A673 (cell line): ENCODE results near the gene CCDC57. TPM values are rescaled to one million over a fixed set of nuclear protein-coding genes. Genes with fewer than 3 reads are reported as not detected.
"Not testable (repeated sequence)": the region's sequence is repeated elsewhere in the genome, so short reads cannot be mapped to it uniquely, and the experiment has no call there.

Experiments
- BruUV-seq: library from RNA; stranded (reverse); fragments of 400-500 nt; replicated peaks from 2 replicates; lab custom pipeline; 2021; lab: Mats Ljungman, UMichigan
- CTCF ChIA-PET: fragments of 300-600 bp; sonication (Branson Sonifier 250); formaldehyde crosslinking; loops from one replicate; lab custom pipeline; 2022; ENCODE audit warnings: antibody characterized with exemption; lab: Charles Lee
- POLR2A ChIA-PET: fragments of 300-600 bp; sonication (Branson Sonifier 250); formaldehyde crosslinking; loops from one replicate; lab custom pipeline; 2022; ENCODE audit warnings: antibody characterized with exemption; ENCODE audit not compliant: low non-redundant PET; lab: Charles Lee
- DNase-seq: peaks from one replicate; pipeline ENCODE4 v3.0.0-alpha.2; 2015; ENCODE audit warnings: low spot score
- H3K27ac ChIP-seq: fragments of 200-600 bp; sonication (generic); 2 replicates; pipeline ENCODE4 v1.5.1; 2016; ENCODE audit warnings: mixed run types, low read depth, mild to moderate bottlenecking, mixed read lengths, antibody characterized with exemption, low read length; ENCODE audit not compliant: poor library complexity, severe bottlenecking
- H3K27me3 ChIP-seq: fragments of 200-600 bp; sonication (generic); replicated peaks from 2 replicates; pipeline ENCODE4 v1.6.1; 2017; ENCODE audit warnings: mixed run types, low read depth, mild to moderate bottlenecking, mixed read lengths, antibody characterized with exemption, low read length; ENCODE audit not compliant: insufficient read depth, poor library complexity
- H3K36me3 ChIP-seq: fragments of 200-600 bp; sonication (generic); 2 replicates; pipeline ENCODE4 v1.6.1; 2016; ENCODE audit warnings: mixed run types, mild to moderate bottlenecking, mixed read lengths, antibody characterized with exemption, low read length; ENCODE audit not compliant: insufficient read depth, poor library complexity, severe bottlenecking
- H3K4me1 ChIP-seq: fragments of 200-600 bp; sonication (generic); 2 replicates; pipeline ENCODE4 v1.6.1; 2017; ENCODE audit warnings: mixed run types, mild to moderate bottlenecking, mixed read lengths, antibody characterized with exemption, low read length; ENCODE audit not compliant: insufficient read depth, poor library complexity, severe bottlenecking
- H3K4me3 ChIP-seq: fragments of 200-600 bp; sonication (generic); 2 replicates; pipeline ENCODE4 v1.5.1; 2016; ENCODE audit warnings: low read depth, mixed run types, mild to moderate bottlenecking, mixed read lengths, low read length; ENCODE audit not compliant: poor library complexity, severe bottlenecking
- H3K9me3 ChIP-seq: fragments of 200-600 bp; sonication (generic); 2 replicates; pipeline ENCODE4 v1.6.1; 2016; ENCODE audit warnings: mixed run types, low read depth, mild to moderate bottlenecking, mixed read lengths, antibody characterized with exemption, low read length; ENCODE audit not compliant: poor library complexity, severe bottlenecking
- EZH2 ChIP-seq: fragments of 200-600 bp; sonication (generic); IDR thresholded peaks from 2 replicates; pipeline ENCODE4 v1.6.1; 2017; ENCODE audit warnings: borderline replicate concordance, low read depth, mild to moderate bottlenecking, mixed read lengths, antibody characterized with exemption, low read length; ENCODE audit not compliant: poor library complexity, severe bottlenecking
- intact Hi-C: fragments of 100-400 bp; cut with micrococcal nuclease; formaldehyde crosslinking; loops from one replicate; pipeline ENCODE4 v1.10.0; 2022; ENCODE audit not compliant: unreplicated experiment
- total RNA-seq: library from RNA; stranded (reverse); gene quantifications from 2 replicates; pipeline ENCODE4 v1.2.3, GENCODE V29; 2021
- TF ChIP-seq, protein P1 (sequence below): fragments of 300-800, 200-600 bp; sonication (generic); conservative IDR thresholded peaks from 2 replicates; pipeline ENCODE4 v1.5.1; 2017; ENCODE audit warnings: low read depth, mild to moderate bottlenecking, antibody characterized with exemption, low read length, moderate library complexity, mixed read lengths

CCDC57 gene
- total RNA-seq, 1 experiment from 2014 or later: 43.6 TPM

DNA sequence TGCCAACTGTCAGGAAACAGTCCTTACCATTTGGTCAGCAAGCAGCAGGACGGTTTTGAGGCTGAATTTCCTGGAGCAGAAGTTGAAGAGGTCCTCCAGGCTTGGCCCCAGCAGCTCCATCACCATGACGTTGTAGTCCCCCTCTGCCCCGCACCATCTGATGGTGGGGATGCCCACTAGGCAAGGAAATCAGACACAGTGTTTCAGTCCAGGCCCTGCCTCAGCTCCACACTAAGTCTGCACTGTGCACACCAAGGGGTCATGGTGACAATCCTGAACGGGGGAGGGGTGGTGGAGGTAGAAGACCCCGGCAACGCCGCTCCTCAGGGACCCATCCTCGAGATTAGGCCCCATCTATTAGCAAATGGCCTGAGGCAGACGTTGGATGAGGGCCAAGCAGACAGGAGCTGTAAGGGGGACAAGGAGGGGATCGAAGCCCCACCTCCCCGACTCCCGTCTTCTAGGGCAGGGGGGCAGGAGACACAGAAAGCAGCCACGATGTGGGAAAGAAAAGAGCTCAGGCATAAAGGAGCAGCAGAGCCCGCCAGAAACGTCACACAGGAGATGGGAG, 42.8 kb upstream of the CCDC57 start:
- no peaks in the 10 kb centered on the region for H3K9me3 ChIP-seq
- no peak for DNase-seq
- H3K4me3 ChIP-seq: no peak overlapping the region
- H3K27me3 ChIP-seq: no peaks in the 10 kb centered on the region
- BruUV-seq: no TSS peak
- no peaks in the 10 kb centered on the region for H3K4me1 ChIP-seq
- peak overlapping the region; percentile 16 for H3K27ac ChIP-seq
- TF ChIP-seq, protein P1, sequence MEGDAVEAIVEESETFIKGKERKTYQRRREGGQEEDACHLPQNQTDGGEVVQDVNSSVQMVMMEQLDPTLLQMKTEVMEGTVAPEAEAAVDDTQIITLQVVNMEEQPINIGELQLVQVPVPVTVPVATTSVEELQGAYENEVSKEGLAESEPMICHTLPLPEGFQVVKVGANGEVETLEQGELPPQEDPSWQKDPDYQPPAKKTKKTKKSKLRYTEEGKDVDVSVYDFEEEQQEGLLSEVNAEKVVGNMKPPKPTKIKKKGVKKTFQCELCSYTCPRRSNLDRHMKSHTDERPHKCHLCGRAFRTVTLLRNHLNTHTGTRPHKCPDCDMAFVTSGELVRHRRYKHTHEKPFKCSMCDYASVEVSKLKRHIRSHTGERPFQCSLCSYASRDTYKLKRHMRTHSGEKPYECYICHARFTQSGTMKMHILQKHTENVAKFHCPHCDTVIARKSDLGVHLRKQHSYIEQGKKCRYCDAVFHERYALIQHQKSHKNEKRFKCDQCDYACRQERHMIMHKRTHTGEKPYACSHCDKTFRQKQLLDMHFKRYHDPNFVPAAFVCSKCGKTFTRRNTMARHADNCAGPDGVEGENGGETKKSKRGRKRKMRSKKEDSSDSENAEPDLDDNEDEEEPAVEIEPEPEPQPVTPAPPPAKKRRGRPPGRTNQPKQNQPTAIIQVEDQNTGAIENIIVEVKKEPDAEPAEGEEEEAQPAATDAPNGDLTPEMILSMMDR: no peak
- TF ChIP-seq EZH2: no peak
- CTCF ChIA-PET: no interaction called here
- intact Hi-C loops: no loop called here
- POLR2A ChIA-PET: interaction anchor here (0.7 kb wide), 1 partner anchor 10 kb away, joined by 3 read pairs; no protein-coding TSS in a partner anchor
- H3K36me3 ChIP-seq: peaks cover 85% of the 10 kb centered on the region

DNA sequence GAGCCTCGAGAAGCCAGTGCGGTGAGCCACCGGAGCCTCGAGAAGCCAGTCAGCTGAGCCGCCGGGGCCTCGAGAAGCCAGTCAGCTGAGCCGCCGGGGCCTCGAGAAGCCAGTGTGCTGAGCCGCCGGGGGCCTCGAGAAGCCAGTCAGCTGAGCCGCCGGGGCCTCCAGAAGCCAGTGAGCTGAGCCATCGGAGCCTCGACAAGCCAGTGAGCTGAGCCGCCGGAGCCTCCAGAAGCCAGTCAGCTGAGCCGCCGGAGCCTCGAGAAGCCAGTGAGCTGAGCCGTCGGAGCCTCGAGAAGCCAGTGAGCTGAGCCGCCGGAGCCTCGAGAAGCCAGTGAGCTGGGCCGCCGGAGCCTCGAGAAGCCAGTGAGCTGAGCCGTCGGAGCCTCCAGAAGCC, 42.1 kb upstream of the CCDC57 start:
- DNase-seq, H3K4me3 ChIP-seq, H3K27ac ChIP-seq, CTCF ChIA-PET, BruUV-seq, H3K27me3 ChIP-seq, intact Hi-C loops, H3K9me3 ChIP-seq, H3K4me1 ChIP-seq: not testable (repeated sequence)
- peaks cover 91% of the 10 kb centered on the region for H3K36me3 ChIP-seq
- POLR2A ChIA-PET: interaction anchor here (0.7 kb wide), 2 partner anchors 11 to 321 kb away, joined by 3 read pairs; no protein-coding TSS in a partner anchor

DNA sequence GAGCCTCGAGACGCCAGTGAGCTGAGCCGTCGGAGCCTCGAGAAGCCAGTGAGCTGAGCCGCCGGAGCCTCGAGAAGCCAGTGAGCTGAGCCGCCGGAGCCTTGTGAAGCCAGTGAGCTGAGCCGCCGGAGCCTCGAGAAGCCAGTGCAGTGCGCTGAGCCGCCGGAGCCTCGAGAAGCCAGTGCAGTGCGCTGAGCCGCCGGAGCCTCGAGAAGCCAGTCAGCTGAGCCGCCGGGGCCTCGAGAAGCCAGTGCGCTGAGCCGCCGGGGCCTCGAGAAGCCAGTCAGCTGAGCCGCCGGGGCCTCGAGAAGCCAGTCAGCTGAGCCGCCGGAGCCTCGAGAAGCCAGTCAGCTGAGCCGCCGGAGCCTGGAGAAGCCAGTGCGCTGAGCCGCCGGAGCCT, 41.5 kb upstream of the CCDC57 start:
- intact Hi-C loops, BruUV-seq, CTCF ChIA-PET: not testable (repeated sequence)

DNA sequence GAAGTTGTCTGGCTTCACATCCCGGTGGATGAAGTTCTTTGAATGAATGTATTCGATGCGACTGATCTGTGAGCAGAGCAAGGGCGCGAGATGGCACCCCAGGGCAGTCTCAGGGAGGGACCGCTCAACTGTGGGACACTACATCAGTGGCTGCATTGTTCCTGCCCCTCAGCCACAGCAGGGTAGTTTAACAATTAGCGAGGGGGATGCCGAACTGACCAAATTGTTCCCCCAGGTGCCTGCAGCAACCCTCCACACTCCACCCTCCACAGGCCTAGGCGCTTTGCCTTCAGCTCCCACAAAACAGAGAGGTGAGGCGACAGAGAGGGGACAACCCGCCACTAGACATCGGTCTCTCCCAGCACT, 40.5 kb upstream of the CCDC57 start:
- H3K4me1 ChIP-seq: peaks cover 15% of the 10 kb centered on the region
- no peaks in the 10 kb centered on the region for H3K9me3 ChIP-seq
- intact Hi-C loops: no loop called here
- DNase-seq: no peak
- TF ChIP-seq, protein P1: no peak
- TF ChIP-seq EZH2: no peak
- no peak overlapping the region for H3K4me3 ChIP-seq
- H3K36me3 ChIP-seq: peaks cover 91% of the 10 kb centered on the region
- BruUV-seq: no TSS peak
- H3K27me3 ChIP-seq: no peaks in the 10 kb centered on the region
- H3K27ac ChIP-seq: no peak overlapping the region
- ChIA-PET POLR2A (no interaction called here), CTCF (interaction anchor here (0.6 kb wide), 1 partner anchor 12 kb away, joined by 4 read pairs; no protein-coding TSS in a partner anchor)

More for the DNA sequence above, 41.5 kb upstream of the CCDC57 start:
- POLR2A ChIA-PET: interaction anchor here (0.7 kb wide), 1 partner anchor 320 kb away, joined by 3 read pairs; no protein-coding TSS in a partner anchor
- H3K36me3 ChIP-seq: peaks cover 91% of the 10 kb centered on the region
- not testable (repeated sequence) for H3K4me3 ChIP-seq, H3K4me1 ChIP-seq, H3K27ac ChIP-seq, H3K27me3 ChIP-seq, H3K9me3 ChIP-seq, DNase-seq
